Hepatocyte (in vitro differentiated cells): Measurements from ENCODE around the gene ZNHIT2.

ENCODE experiments used
- EZH2 ChIP-seq: fragments of 200-600 bp; sonication (generic); IDR thresholded peaks from 2 replicates; pipeline ENCODE4 v1.6.1; 2016; ENCODE audit warnings: antibody characterized with exemption, mild to moderate bottlenecking, borderline replicate concordance
- EZH2phosphoT487 ChIP-seq: fragments of 200-600 bp; sonication (generic); IDR thresholded peaks from one replicate; pipeline ENCODE4 v1.6.1; 2018; ENCODE audit warnings: antibody characterized with exemption, mild to moderate bottlenecking, low read depth, moderate library complexity; ENCODE audit not compliant: unreplicated experiment, severe bottlenecking
- TF ChIP-seq, protein P1 (sequence below): fragments of 200-600 bp; sonication (generic); IDR thresholded peaks from 2 replicates; pipeline ENCODE4 v1.5.1; 2016; ENCODE audit warnings: antibody characterized with exemption, mild to moderate bottlenecking; ENCODE audit not compliant: poor library complexity

DNA sequence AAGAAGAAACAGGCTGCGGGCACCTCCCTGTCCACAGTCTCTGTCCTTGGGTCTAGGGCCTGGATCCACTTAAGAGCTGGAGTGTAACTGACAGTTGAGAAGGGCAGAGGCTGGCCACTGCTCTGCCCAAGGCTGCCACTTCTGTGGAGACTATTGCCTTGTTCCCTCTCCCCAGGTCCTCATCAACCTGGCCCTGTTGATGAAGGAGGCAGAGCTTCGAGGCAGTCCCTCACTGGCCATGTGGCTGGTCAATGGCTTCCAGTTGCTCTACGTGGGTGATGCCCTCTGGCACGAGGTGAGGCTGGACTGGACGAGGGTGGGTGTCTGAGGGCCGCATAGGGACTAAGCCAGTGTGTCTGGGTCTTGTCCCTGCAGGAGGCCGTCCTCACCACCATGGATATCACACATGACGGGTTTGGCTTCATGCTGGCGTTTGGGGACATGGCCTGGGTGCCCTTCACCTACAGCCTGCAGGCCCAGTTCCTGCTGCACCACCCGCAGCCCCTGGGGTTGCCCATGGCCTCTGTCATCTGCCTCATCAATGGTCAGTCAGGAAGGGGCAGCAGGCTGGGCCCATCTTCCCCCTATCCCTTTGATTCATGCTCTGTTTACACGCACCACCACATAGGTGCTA, 2.8 kb downstream of the ZNHIT2 start:
- TF ChIP-seq, protein P1, sequence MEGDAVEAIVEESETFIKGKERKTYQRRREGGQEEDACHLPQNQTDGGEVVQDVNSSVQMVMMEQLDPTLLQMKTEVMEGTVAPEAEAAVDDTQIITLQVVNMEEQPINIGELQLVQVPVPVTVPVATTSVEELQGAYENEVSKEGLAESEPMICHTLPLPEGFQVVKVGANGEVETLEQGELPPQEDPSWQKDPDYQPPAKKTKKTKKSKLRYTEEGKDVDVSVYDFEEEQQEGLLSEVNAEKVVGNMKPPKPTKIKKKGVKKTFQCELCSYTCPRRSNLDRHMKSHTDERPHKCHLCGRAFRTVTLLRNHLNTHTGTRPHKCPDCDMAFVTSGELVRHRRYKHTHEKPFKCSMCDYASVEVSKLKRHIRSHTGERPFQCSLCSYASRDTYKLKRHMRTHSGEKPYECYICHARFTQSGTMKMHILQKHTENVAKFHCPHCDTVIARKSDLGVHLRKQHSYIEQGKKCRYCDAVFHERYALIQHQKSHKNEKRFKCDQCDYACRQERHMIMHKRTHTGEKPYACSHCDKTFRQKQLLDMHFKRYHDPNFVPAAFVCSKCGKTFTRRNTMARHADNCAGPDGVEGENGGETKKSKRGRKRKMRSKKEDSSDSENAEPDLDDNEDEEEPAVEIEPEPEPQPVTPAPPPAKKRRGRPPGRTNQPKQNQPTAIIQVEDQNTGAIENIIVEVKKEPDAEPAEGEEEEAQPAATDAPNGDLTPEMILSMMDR = no peak
- TF ChIP-seq EZH2phosphoT487 (no peak), EZH2 (no peak)
